GM12891 (cell line): ENCODE results near the gene DHRS7C.

Experiments used
- POLR2A ChIP-seq: IDR thresholded peaks from 2 replicates; pipeline ENCODE4 v1.6.1; 2011; ENCODE audit warnings: low read depth, low read length, control low read depth
- POLR2AphosphoS5 ChIP-seq: IDR thresholded peaks from 2 replicates; pipeline ENCODE4 v1.6.1; 2011; ENCODE audit warnings: low read depth, low read length, control low read depth
- POU2F2 ChIP-seq: IDR thresholded peaks from 2 replicates; pipeline ENCODE4 v1.6.1; 2011; ENCODE audit warnings: low read depth, mild to moderate bottlenecking, control low read depth, low read length, moderate library complexity
- SPI1 ChIP-seq: IDR thresholded peaks from 2 replicates; pipeline ENCODE4 v1.6.1; 2011; ENCODE audit warnings: low read depth, low read length, control low read depth

DNA sequence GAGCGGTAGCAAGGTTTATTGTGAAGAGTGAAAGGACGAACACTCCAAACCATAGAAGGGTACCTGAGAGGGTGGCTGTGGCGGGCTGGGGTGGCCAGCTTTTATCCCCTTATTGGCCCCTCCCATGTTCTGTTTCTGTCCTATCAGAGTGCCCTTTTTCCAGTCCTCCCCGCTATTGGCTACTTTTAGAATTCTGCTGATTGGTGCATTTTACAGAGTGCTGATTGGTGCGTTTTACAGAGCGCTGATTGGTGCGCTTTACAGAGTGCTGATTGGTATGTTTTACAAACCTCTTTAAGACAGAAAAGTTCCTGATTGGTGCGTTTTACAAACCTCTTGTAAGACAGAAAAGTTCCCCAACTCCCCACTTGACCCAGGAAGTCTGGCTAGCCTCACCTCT lies 18.0 kb upstream of the DHRS7C start:
- no peak for TF ChIP-seq POLR2A
- no peak for TF ChIP-seq POLR2AphosphoS5
- TF ChIP-seq SPI1: no peak
- TF ChIP-seq POU2F2: no peak
